Hepatocyte (in vitro differentiated cells): ENCODE data around the gene COX5A. TPM values are rescaled to one million over a fixed set of nuclear protein-coding genes. Genes with fewer than 3 reads are reported as not detected.
A peak's percentile ranks its signal among the peaks of the same experiment; 100 is the strongest.

Source experiments
- DNase-seq: peaks from one replicate; pipeline ENCODE4 v3.0.0-alpha.2; 2016; ENCODE audit warnings: low spot score
- H2AFZ ChIP-seq: fragments of 200-600 bp; sonication (generic); 2 replicates; pipeline ENCODE4 v1.6.0; 2016; ENCODE audit warnings: antibody characterized with exemption, mild to moderate bottlenecking
- H3K27ac ChIP-seq: fragments of 200-600 bp; sonication (generic); 2 replicates; pipeline ENCODE4 v1.5.1; 2016; ENCODE audit warnings: mild to moderate bottlenecking
- H3K27me3 ChIP-seq: fragments of 200-600 bp; sonication (generic); 2 replicates; pipeline ENCODE4 v1.6.1; 2016
- H3K36me3 ChIP-seq: fragments of 200-600 bp; sonication (generic); replicated peaks from 2 replicates; pipeline ENCODE4 v1.5.1; 2016; ENCODE audit warnings: low read depth; ENCODE audit not compliant: insufficient read depth
- H3K4me1 ChIP-seq: fragments of 200-600 bp; sonication (generic); 2 replicates; pipeline ENCODE4 v1.5.1; 2016; ENCODE audit warnings: mild to moderate bottlenecking, moderate library complexity; ENCODE audit not compliant: insufficient read depth
- H3K4me2 ChIP-seq: fragments of 200-600 bp; sonication (generic); 2 replicates; pipeline ENCODE4 v1.6.0; 2016
- H3K4me3 ChIP-seq: fragments of 200-600 bp; sonication (generic); 2 replicates; pipeline ENCODE4 v1.5.1; 2016; ENCODE audit warnings: mild to moderate bottlenecking
- H3K79me2 ChIP-seq: fragments of 200-600 bp; sonication (generic); 2 replicates; pipeline ENCODE4 v1.6.0; 2017; ENCODE audit warnings: mild to moderate bottlenecking
- H3K9me2 ChIP-seq: fragments of 200-600 bp; sonication (generic); replicated peaks from 2 replicates; pipeline ENCODE4 v1.6.0; 2017; ENCODE audit warnings: mild to moderate bottlenecking; ENCODE audit not compliant: insufficient read depth
- H3K9me3 ChIP-seq: fragments of 200-600 bp; sonication (generic); 2 replicates; pipeline ENCODE4 v1.5.1; 2016; ENCODE audit warnings: low read depth, mild to moderate bottlenecking
- H4K20me1 ChIP-seq: fragments of 200-600 bp; sonication (generic); 2 replicates; pipeline ENCODE4 v1.6.0; 2016; ENCODE audit warnings: mild to moderate bottlenecking; ENCODE audit not compliant: insufficient read depth, poor library complexity, severe bottlenecking
- EZH2 ChIP-seq: fragments of 200-600 bp; sonication (generic); IDR thresholded peaks from 2 replicates; pipeline ENCODE4 v1.6.1; 2016; ENCODE audit warnings: antibody characterized with exemption, mild to moderate bottlenecking, borderline replicate concordance
- EZH2phosphoT487 ChIP-seq: fragments of 200-600 bp; sonication (generic); IDR thresholded peaks from one replicate; pipeline ENCODE4 v1.6.1; 2018; ENCODE audit warnings: antibody characterized with exemption, mild to moderate bottlenecking, low read depth, moderate library complexity; ENCODE audit not compliant: unreplicated experiment, severe bottlenecking
- WGBS: methylation state at CpG from one replicate; pipeline ENCODE4 v1.1.6; 2016; ENCODE audit warnings: low lambda C conversion rate; ENCODE audit errors: missing lambda C conversion rate; 5-methylcytosine and 5-hydroxymethylcytosine counted together
- polyA plus RNA-seq: library from polyadenylated mRNA; unstranded; fragments of >200 nt; fragmentation: Nextera tagmentation; extraction: Ambion mirVana; gene quantifications from 2 replicates; pipeline ENCODE4 v1.2.1, GENCODE V29; 2016
- total RNA-seq: library from RNA; depleted of rRNA; stranded (reverse); fragments of >200 nt; gene quantifications from 2 replicates; pipeline ENCODE4 v1.2.3, GENCODE V29; 2014
- TF ChIP-seq, protein P1 (sequence below): fragments of 200-600 bp; sonication (generic); IDR thresholded peaks from 2 replicates; pipeline ENCODE4 v1.5.1; 2016; ENCODE audit warnings: antibody characterized with exemption, mild to moderate bottlenecking; ENCODE audit not compliant: poor library complexity

The COX5A gene
- total and polyA plus RNA-seq, 2 experiments from 2014 or later: 151 to 449 TPM

DNA sequence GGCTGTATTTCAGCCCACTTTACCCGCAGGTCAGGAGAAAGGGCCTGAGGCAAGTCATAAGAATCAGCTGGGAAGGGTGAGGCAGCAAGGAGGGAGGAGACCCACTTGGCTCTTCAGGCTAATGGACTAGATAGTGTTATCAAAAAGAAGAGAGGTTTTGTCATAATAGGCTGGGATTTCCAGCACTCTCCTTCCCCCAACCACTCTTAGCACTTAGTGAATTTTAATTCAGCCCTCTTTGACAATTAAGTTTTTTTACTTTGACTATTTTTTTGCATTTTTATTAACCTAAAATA, 47.3 kb downstream of the COX5A start:
- H3K4me2 ChIP-seq: peak overlapping the region; percentile 92
- H3K9me2 ChIP-seq: no peaks in the 10 kb centered on the region
- peaks cover 6% of the 10 kb centered on the region for H3K79me2 ChIP-seq
- peaks cover 9% of the 10 kb centered on the region for H3K4me1 ChIP-seq
- peak overlapping the region; percentile 82 for H3K4me3 ChIP-seq
- DNase-seq: no peak
- WGBS: 0% methylated on average over 1 of the region's 1 CpG
- no peaks in the 10 kb centered on the region for H3K36me3 ChIP-seq
- peak overlapping the region; percentile 56 for H3K27ac ChIP-seq
- no peaks in the 10 kb centered on the region for H3K9me3 ChIP-seq
- TF ChIP-seq, protein P1, sequence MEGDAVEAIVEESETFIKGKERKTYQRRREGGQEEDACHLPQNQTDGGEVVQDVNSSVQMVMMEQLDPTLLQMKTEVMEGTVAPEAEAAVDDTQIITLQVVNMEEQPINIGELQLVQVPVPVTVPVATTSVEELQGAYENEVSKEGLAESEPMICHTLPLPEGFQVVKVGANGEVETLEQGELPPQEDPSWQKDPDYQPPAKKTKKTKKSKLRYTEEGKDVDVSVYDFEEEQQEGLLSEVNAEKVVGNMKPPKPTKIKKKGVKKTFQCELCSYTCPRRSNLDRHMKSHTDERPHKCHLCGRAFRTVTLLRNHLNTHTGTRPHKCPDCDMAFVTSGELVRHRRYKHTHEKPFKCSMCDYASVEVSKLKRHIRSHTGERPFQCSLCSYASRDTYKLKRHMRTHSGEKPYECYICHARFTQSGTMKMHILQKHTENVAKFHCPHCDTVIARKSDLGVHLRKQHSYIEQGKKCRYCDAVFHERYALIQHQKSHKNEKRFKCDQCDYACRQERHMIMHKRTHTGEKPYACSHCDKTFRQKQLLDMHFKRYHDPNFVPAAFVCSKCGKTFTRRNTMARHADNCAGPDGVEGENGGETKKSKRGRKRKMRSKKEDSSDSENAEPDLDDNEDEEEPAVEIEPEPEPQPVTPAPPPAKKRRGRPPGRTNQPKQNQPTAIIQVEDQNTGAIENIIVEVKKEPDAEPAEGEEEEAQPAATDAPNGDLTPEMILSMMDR: no peak
- TF ChIP-seq EZH2: no peak
- no peak for TF ChIP-seq EZH2phosphoT487
- H3K27me3 ChIP-seq: no peaks in the 10 kb centered on the region
- H2AFZ ChIP-seq: peak overlapping the region; percentile 99
- H4K20me1 ChIP-seq: no peaks in the 10 kb centered on the region

DNA sequence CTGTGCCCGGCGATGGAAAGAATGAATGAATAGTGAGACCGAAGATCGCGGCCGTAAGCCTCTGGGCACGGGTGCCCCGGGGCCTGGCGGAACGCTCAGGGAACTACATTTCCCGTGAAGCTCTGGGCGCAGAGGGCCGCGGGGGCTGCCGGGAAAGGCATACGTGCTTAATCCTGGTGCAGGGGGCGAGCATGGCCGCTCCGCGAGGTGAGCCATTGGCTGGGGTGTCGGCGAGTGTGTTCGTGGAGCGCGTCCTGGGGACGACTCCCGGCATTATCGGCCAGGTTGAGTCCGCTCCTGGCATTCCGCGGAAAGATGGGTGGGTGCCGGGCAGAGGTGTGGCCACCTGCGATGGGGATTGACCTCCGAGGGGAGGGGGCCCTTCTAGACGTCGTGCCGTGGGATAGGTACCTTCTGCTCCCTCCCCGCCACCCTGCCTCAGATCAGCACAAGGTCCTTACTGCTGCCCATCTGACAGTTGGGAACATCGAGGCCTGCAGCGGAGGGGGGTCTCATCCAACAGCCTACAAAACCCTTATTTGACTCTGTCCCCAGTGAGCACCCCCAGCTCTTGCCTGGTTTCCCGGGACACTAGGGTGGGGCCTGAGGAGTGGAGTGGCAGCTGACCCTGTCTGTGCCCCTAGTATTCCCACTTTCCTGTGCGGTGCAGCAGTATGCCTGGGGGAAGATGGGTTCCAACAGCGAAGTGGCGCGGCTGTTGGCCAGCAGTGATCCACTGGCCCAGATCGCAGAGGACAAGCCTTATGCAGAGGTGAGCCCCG, 47.8 kb downstream of the COX5A start, which contains the start of gene MPI:
TSS of gene MPI (plus strand) at position 160 of the 782 bp plus-strand sequence. CDS start at position 192, 32 bp downstream.
- Histone ChIP-seq H3K36me3 (no peaks in the 10 kb centered on the region), H3K4me2 (peak within 1 kb of the TSS; percentile 92), H3K9me3 (no peaks in the 10 kb centered on the region), H4K20me1 (no peaks in the 10 kb centered on the region), H3K27me3 (no peaks in the 10 kb centered on the region), H3K4me1 (peaks cover 9% of the 10 kb centered on the region), H2AFZ (peak within 1 kb of the TSS; percentile 99), H3K9me2 (no peaks in the 10 kb centered on the region), H3K27ac (peak within 1 kb of the TSS; percentile 56), H3K79me2 (peaks cover 6% of the 10 kb centered on the region), H3K4me3 (peak within 1 kb of the TSS; percentile 82)
- TF ChIP-seq, protein P1: no peak
- no peak for TF ChIP-seq EZH2phosphoT487
- no peak for TF ChIP-seq EZH2
- DNase-seq: peak; percentile 90
- WGBS: 3% methylated on average over 47 of the region's 47 CpGs

DNA sequence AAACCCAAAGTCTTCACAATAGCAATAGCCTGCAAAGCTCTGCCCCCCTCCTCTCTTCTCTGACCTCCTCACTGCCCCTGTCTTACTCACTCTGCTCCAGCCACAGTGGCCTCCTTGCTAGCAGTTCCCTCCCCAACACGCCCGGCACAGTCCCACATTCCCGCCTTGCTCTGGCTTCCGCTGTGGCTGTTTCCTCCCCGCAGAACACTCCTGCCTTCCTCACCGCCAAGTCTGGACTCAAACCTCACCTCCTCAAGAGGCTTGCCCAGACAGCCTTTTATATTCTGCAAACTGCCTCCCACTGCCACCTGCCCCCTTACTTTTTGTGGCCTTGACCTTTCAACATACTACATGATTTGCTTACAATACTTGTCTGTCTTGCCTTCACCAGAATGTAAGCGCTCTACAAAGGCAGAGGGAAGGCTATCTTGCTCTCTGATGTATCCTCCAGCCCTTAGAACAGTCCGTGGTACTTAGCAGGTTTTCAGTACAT, 48.4 kb downstream of the COX5A start:
- TF ChIP-seq, protein P1: no peak
- H4K20me1 ChIP-seq: no peaks in the 10 kb centered on the region
- H3K9me2 ChIP-seq: no peaks in the 10 kb centered on the region
- H3K27me3 ChIP-seq: no peaks in the 10 kb centered on the region
- peak overlapping the region; percentile 99 for H2AFZ ChIP-seq
- peak overlapping the region; percentile 82 for H3K4me3 ChIP-seq
- peak overlapping the region; percentile 92 for H3K4me2 ChIP-seq
- H3K4me1 ChIP-seq: peaks cover 9% of the 10 kb centered on the region
- no peaks in the 10 kb centered on the region for H3K9me3 ChIP-seq
- H3K79me2 ChIP-seq: peaks cover 6% of the 10 kb centered on the region
- WGBS: 41% methylated on average over 8 of the region's 8 CpGs
- H3K36me3 ChIP-seq: no peaks in the 10 kb centered on the region
- peak overlapping the region; percentile 47 for H3K27ac ChIP-seq
- no peak for DNase-seq
